Stimulated activated CD4-positive, alpha-beta T cell treated with anti-CD3 and anti-CD28 coated beads, Interleukin-1b, Interleukin-23, amount 100 ng/mL, for 1 hour (primary cell): Measurements from ENCODE around the gene TMEM151B.
"Not testable (repeated sequence)": the region's sequence is repeated elsewhere in the genome, so short reads cannot be mapped to it uniquely, and the experiment has no call there.

Source experiments
- DNase-seq, 2 donors: peaks; one replicate each; pipeline ENCODE4 v3.0.0-alpha.2; 2020; ENCODE audit warnings: low read depth in 2 of 2

TMEM151B gene

DNA sequence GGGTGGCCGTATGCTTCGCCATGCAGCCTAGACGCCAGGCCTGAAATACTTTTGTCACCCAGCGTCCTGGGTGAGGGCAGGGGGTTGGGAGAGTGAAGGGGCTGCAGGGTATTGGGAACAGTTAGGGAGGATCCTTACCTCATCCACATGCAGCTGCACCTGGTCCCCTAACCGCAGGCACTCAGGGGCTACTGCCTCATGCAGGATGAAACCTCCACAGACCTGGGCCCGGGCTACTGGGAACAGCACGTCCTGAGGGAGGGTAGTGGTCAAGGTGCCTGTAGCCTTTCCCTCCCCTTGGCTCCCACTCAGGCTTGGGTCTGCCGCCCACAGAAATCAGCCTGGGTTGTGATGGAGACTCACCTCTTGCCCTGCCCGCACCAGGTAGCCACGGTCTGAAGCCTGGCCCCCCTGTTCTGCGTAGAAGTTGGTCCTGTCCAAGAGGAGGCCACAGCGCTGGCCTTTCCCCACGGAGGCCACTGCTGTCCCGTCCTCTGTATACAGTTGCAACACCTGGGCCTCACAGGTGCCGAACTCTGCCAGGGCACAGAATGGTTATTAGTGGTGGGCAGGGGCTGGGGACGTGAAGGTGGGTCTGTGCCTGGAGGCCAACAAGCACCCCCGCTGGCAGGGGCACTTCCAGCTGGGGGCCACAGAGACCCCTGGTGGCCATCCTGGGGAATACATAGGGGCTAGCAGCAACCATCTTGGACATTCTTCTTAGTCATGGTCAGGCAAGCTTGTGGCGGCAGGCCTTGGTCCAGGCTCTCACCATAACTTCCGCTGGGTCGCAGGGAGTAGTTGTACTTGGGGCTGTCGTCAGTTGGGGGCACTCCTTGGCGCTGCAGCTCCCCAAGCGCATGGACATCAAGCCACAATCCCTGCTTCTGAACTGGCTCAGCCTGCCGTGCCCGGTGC, 34.3 kb downstream of the TMEM151B start:
- DNase-seq: peak in 1 of 2 donors; percentile 27

GRCh38 chr6:44305200-44305725, 35.0 kb downstream of the TMEM151B start:
- no peak for DNase-seq

DNA sequence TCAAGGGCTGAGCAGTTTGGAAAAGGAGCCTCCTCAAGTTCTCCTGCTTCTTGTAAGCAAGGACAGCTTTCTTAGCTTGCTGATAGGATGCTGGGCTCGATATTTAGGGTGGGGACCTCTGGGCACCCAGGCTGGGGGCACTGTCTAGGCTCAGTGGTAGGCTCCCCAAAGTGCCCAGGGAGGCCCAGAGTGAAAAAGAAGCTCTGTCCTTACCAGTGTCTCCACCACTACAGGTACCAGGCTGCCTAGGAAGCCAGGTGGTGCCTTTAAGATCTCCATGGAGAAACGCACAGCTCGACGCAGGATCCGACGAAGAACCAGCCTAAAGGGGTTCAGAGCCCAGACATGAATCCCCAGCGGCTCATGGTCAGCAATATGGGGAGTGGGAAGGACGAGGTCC, 36.5 kb downstream of the TMEM151B start:
- no peak for DNase-seq

DNA sequence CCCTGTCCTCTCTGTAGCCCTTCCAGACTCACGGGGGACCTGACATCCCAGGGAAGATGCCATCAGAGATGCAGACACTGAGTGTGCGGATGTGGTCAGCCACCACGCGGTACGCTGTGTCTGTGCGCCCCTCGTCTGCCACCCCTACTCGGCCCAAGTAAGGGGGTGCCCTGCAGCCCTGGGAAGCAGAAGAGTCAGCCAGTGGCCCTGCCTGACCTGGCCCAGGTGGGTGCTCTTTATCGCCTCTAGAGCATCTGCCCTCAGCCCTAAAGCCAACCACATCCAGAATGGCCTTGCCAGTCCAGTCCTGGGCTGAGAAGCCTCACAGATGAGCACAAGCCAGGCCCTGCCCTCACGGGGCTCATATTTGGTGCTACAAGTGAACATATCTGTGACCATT, 37.0 kb downstream of the TMEM151B start:
- no peak for DNase-seq

- DNase-seq: no peak
Measured at GRCh38 chr6:44309092-44309491, 38.8 kb downstream of the TMEM151B start.

- DNase-seq: no peak
Measured at GRCh38 chr6:44309631-44310030, 39.4 kb downstream of the TMEM151B start.

DNA sequence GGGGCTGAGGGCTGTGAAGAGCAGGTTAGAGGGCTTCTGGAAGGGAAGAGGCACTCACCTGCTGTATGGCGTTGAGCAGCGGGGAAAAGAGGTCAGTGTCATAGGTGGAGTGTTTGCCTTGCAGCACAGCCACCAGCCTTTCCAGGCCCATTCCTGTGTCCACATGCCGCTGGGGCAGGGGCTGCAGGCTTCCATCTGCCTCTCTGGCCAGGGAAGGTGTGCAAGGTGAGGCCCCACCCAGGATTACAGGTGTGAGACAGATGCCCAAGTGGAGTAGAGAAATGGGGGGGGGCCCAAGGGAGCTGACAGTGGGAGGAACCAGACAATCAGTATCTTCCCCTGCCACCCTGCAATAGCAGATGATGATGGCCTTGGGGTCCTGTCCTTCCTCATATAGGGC, 40.0 kb downstream of the TMEM151B start:
- no peak for DNase-seq

GRCh38 chr6:44311304-44311703, 41.1 kb downstream of the TMEM151B start:
- no peak for DNase-seq

GRCh38 chr6:44311767-44312166, 41.5 kb downstream of the TMEM151B start:
- no peak for DNase-seq

- DNase-seq: peak; percentile 85 to 96
Measured at GRCh38 chr6:44312901-44313788, 42.9 kb downstream of the TMEM151B start, which contains the start of gene AARS2. AARS2 (minus strand) TSS chr6:44313347; CDS start chr6:44313323, 24 bp downstream.

DNA sequence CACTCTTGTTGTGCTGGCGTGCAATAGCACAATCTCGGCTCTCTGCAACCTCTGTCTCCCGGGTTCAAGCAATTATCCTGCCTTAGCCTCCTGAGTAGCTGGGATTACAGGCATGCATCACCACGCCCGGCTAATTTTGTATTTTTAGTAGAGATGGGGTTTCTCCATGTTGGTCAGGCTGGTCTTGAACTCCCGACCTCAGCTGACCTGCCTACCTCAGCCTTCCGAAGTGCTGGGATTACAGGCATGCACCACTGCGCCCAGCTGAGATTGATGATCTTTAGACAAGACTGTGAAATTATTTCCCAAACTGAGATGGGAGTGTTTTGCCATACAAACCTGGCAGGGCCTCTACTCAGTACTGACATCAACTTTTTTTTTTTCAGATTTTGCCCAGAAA, 44.4 kb downstream of the TMEM151B start:
- not testable (repeated sequence) for DNase-seq

- DNase-seq: no peak
Measured at GRCh38 chr6:44315516-44315915, 45.3 kb downstream of the TMEM151B start.

DNA sequence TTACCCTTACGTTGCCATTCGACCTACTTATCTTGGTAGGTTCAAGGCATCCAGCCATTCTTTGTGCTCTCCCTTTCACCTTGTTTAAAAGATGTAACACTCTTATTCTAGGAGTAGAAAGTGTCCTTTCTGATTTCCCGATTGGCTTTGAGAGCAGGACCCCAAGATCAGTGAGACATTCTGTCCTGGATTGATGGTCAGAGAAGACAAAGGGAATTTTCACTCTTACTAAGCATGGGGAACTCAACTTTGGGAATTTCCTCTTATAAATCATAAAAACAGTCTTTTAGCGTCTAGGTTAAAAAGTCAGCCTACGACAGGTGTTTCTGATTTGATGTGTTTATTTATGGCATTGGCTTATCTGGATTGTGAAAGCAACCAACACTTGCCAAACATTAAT, 45.7 kb downstream of the TMEM151B start:
- DNase-seq: no peak

GRCh38 chr6:44316481-44316880, 46.2 kb downstream of the TMEM151B start:
- DNase-seq: no peak

DNA sequence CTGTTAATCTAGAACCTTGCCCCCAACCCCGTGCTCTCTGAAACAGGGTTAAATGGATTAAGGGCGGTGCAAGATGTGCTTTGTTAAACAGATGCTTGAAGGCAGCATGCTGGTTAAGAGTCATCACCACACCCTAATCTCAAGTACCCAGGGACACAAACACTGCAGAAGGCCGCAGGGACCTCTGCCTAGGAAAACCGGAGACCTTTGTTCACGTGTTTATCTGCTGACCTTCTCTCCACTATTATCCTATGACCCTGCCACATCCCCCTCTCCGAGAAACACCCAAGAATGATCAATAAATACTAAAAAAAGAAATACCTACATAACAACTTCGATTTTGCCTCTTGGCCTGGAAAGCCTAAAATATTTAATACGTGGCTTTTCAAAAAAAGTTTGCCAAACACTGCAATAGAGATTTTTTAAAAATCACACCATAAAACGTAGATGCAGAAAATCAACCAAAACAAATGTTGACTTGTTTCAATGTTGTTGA, 46.9 kb downstream of the TMEM151B start:
- not testable (repeated sequence) for DNase-seq

- no peak for DNase-seq
Measured at GRCh38 chr6:44321210-44321609, 51.0 kb downstream of the TMEM151B start.

GRCh38 chr6:44327096-44327495, 56.8 kb downstream of the TMEM151B start:
- DNase-seq: no peak

DNA sequence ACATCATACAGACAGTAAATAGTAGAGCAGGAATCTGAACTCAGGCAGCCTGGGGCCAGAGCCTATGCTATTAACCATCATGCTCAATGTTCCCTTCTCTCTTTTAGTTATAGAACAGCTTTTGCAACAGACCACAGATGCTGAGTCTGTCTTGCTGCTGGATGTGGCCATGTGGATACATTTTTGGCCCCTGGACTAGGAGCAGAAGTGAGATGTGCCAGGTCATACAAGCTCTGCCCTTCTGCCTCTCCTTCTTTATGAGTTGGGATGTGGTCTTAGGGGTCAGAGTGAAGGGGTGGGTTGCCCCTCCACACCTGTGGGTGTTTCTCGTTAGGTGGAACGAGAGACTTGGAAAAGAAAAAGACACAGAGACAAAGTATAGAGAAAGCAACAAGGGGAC, 57.5 kb downstream of the TMEM151B start:
- no peak for DNase-seq

GRCh38 chr6:44328203-44328602, 58.0 kb downstream of the TMEM151B start:
- not testable (repeated sequence) for DNase-seq

GRCh38 chr6:44329858-44330257, 59.6 kb downstream of the TMEM151B start:
- no peak for DNase-seq

GRCh38 chr6:44332585-44332984, 62.3 kb downstream of the TMEM151B start:
- DNase-seq: no peak
